Activated gamma-delta T cell (primary cell): Measurements from ENCODE around the gene GNGT2.
"Not testable (repeated sequence)": the region's sequence is repeated elsewhere in the genome, so short reads cannot be mapped to it uniquely, and the experiment has no call there.

ENCODE experiments used
- DNase-seq: peaks from one replicate; lab custom pipeline; 2025; lab: John Stamatoyannopoulos, UW

The GNGT2 gene

DNA sequence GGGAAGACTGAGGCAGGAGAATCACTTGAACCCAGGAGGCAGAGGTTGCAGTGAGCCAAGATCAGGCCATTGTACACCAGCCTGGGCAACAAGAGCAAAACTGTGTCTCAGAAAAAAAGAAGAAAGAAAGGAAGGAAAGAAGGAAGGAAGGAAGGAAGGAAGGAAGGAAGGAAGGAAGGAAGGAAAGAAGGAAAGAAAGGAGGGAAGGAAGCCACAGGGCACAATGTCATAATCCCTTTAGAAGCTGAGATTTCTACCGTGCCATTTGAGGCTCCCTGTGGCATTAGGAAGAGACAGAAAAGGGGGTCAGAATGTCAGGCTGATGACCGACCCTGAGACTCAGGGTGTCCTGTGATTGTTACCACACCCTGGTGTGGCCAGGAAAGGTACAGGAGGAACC, 6.6 kb downstream of the GNGT2 start:
- no peak for DNase-seq

DNA sequence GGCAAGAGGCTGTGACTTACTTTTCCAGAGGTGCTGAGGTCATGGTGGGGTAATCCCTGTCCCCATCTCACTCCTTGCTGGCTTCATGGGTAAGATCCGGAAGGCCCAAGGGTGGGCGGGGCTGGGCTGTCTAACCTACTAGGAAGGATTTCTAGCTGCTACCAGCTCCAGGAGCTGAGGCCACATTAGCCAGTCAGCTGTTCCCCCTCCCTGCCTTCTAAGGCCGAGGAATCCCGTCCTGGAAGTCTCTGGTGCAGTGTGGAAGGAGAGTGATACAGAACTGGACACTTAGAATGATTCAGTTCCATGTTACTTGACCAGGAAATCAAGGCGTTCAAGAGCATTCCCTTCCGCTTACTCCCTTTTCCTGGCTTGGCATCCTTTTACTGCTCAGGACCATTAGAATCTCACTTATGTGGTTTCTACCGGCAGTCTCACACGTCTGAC, 8.9 kb downstream of the GNGT2 start:
- no peak for DNase-seq

GRCh38 chr17:49200423-49201083, 9.8 kb downstream of the GNGT2 start:
- DNase-seq: no peak

- DNase-seq: no peak
Measured at GRCh38 chr17:49198211-49198610, 12.2 kb downstream of the GNGT2 start.

GRCh38 chr17:49197346-49197998, 12.9 kb downstream of the GNGT2 start:
- no peak for DNase-seq

DNA sequence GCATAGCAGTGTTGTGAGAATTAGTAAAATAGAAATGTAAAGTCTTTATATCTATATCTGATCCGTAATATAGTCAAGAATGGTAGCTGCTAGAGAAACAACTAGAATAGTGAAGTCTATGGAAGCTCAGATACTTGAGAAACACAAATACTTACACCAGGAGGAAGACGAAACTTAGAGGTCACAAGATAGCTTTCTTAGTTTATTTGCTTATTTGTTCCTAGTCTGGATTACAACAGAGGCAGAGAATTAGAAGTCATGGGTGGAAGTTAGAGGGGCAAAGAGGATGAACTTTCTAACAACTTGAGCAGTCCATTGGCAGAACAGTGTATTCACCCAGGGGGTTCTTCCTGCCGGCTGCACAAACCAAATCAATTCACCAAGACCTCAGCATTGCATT, 13.9 kb downstream of the GNGT2 start:
- no peak for DNase-seq

GRCh38 chr17:49195751-49196150, 14.6 kb downstream of the GNGT2 start:
- no peak for DNase-seq

DNA sequence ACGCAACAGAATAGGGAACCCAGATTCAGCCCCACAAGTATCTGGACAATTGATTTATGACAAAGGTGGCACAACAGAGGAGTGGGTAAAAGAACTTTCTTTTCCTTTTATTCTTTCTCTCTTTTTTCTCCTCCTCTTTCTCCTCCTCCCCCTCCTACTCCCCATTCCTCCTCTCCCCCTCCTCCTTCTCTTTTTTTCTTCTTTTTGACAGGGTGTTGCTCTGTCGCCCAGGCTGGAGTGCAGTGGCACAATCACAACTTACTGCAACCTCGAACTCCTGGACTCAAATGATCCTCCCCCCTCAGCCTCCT, 16.1 kb downstream of the GNGT2 start:
- DNase-seq: no peak

DNA sequence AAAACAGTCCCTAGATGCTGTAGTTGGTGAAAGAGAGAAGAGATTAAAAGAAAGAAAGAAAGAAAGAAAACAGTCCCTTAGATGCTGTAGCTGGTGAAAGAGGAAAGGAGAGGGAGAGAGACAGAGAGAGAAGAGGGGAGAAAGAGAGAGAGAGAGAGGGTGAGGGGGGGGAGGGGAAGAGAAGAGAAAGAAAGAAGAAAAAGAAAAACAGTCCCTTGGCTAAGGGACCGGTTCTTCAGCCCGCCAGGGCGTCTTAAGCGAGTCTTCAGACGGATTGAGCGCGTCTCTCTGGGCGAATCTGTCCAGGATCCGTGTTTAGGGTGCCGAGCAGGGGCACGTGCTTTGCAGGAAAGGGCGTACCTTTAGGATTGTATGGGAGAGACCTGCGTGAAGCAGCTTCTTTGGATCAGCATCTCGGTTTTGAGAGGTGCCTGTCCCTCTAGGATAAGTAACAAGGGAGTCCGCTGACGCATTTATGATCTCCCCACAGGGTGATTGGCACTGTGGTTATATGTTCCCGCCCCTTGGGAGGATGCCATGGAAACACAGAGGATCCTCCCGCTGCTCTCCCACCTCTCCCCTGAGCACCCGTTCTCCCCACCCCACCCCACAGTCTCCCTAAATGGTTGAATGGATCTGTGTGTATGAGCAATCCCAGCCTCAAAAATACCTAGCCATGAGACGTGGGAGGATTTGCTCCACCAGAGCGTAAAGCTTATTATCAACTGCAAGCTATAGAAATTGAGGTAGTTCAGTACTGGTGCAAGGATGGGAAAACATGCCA, 16.7 kb downstream of the GNGT2 start:
- no peak for DNase-seq

GRCh38 chr17:49191917-49192741, 18.2 kb downstream of the GNGT2 start:
- peak; percentile 71 for DNase-seq

DNA sequence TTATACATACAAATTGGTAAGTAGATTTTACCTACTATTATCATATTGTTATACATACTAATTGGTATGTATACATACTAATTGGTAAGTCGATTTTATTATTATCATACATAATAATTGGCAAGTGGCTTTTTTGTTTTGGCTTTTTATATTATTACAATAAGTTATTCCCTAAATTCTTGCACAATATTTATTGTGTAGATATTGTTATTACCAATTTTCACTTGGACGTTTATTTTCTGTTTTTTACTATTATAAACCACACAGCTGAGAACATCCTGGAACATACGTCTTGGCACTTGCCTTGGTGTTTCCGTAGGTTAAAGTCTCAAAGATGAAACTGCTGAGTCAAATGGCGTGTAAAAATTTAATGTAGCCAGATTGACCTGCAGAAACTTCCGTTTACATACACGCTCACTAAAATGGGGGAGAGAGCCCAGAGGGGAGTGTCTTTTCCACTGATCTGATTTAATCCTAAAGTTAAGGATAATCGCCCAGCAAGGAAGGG, 18.9 kb downstream of the GNGT2 start:
- no peak for DNase-seq

- DNase-seq: no peak
Measured at GRCh38 chr17:49190932-49191331, 19.4 kb downstream of the GNGT2 start.

DNA sequence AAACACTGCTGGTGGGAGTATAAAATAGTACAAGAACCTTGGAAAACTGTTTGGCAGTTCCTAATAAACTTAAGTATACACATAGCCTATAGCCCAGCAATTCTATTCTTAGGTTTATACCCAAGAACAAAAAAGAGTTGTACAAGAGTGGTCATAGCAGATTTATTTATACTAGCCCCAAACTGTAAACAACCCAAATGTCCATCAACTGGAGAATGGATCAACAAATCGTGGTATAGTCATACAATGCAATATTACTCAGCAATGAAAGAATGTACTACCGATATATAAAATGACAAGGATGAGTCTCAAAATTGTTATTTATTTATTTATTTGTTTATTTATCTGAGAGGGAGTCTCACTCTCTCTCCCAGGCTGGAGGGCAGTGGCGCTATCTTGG, 23.1 kb downstream of the GNGT2 start:
- DNase-seq: no peak

- DNase-seq: not testable (repeated sequence)
Measured at GRCh38 chr17:49185381-49185780, 25.0 kb downstream of the GNGT2 start.

- DNase-seq: not testable (repeated sequence)
Measured at GRCh38 chr17:49184522-49184921, 25.9 kb downstream of the GNGT2 start.

GRCh38 chr17:49183801-49184200, 26.6 kb downstream of the GNGT2 start:
- DNase-seq: no peak

DNA sequence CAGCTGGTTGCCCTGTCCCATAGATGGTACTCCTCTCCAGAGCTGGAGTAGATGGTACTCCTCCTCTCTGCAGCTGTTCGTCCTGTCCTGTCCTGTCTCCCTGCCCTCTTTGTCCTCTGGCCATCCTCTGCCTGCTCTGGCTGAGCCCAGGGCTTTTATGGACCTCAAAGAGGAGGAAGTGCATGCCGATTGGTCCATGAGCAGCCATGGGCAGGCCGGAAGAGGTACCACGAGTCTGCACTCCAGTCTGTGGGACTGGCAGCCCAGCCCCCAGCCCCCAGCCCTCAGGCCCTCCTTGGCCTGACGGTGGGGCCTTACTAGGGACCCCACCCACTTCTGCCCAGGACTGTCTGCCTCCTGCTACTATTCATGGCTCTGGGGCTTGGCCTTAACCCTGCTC, 27.0 kb downstream of the GNGT2 start:
- DNase-seq: no peak

- no peak for DNase-seq
Measured at GRCh38 chr17:49180998-49181635, 29.3 kb downstream of the GNGT2 start.

DNA sequence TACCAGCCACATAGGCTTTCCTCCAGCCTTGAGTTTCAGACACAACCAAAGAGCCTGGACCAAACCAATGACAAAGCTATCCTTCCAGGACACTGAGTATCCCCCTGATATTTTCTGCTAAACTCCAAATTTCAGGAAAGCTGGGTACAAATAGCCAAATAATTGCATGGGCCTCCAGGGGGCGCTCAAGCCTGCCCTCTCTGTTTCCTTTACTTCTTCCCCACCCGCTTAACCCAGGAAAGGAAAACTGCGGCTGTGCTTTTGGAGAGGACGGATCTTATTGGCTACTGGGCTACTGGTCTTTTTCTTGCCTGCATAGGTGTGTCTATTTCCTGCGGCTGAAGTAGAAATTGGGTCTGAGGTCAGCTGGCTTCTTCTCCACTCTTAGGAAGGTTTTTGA, 30.1 kb downstream of the GNGT2 start:
- DNase-seq: no peak

DNA sequence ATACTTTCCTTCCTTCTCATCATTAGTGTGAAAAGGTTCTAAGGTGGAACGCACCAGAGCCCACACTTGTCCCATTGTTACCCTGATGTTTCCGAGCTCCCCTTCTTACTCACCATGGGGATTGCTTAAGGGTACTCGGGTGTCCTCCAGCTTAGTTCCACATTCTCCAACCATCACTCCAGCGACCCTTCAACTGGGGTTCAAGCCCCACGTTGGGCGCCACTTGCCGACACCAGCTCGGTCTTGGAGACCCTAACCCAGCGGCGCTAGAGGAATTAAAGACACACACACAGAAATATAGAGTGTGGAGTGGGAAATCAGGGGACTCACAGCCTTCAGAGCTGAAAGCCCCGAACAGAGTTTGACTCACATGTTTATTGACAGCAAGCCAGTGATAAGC, 34.4 kb downstream of the GNGT2 start:
- not testable (repeated sequence) for DNase-seq

DNA sequence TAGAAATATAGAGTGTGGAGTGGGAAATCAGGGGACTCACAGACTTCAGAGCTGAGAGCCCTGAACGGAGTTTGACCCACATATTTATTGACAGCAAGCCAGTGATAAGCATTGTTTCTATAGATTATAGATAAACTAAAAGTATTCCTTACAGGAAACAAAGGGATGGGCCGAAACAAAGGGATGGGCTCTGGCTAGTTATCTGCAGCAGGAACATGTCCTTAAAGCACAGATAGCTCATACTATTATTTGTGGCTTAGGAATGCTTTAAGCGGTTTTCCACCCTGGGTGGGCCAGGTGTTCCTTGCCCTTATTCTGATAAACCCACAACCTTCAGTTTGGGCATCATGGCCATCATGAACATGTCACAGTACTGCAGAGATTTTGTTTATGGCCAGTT, 39.7 kb downstream of the GNGT2 start:
- DNase-seq: not testable (repeated sequence)

GRCh38 chr17:49170216-49170615, 40.2 kb downstream of the GNGT2 start:
- DNase-seq: no peak
